ENCODE data around the gene MSL1. TPM values are rescaled to one million over a fixed set of nuclear protein-coding genes. Genes with fewer than 3 reads are reported as not detected.
"Not testable (repeated sequence)": the region's sequence is repeated elsewhere in the genome, so short reads cannot be mapped to it uniquely, and the experiment has no call there.

Gene MSL1
- polyA plus RNA-seq, 4 donors, result 53.1 to 120 (median 69.3) TPM

GRCh38 chr17:40129498-40129897 is 7.7 kb downstream of the MSL1 start:
- Histone ChIP-seq H3K36me3 (ENCODE audit: control insufficient read depth in 3 of 3, insufficient read depth in 2 of 3, low read depth in 1 of 3, low read length in 3 of 3) (peaks cover 13 to 56% (median 31%) of the 10 kb centered on the region in 3 donors), H3K4me1 (ENCODE audit: control insufficient read depth in 3 of 3, insufficient read depth in 2 of 3, low read depth in 1 of 3, low read length in 2 of 3) (peaks cover 0 to 20% (median 3%) of the 10 kb centered on the region in 3 donors), H3K9me3 (ENCODE audit: control insufficient read depth in 2 of 2, insufficient read depth in 1 of 2, low read depth in 1 of 2, low read length in 1 of 2) (no peaks in the 10 kb centered on the region), H3K27me3 (ENCODE audit: control insufficient read depth in 3 of 3, insufficient read depth in 3 of 3, low read length in 3 of 3) (no peaks in the 10 kb centered on the region), H3K27ac (ENCODE audit: low read depth in 1 of 3, low read length in 2 of 3) (no peak overlapping the region), H3K4me3 (ENCODE audit: low read depth in 1 of 3, low read length in 3 of 3) (no peak overlapping the region)
- FAIRE-seq (no peak), DNase-seq (no peak)
- WGBS, 3 donors, result 86 to 94% (median 93%) methylated on average over 5 of the region's 5 CpGs

GRCh38 chr17:40130352-40131042 is 8.7 kb downstream of the MSL1 start:
- DNase-seq, result peak in 1 of 2 donors; percentile 27
- Histone ChIP-seq H3K4me3 (ENCODE audit: low read depth in 1 of 3, low read length in 3 of 3) (no peak overlapping the region), H3K27me3 (ENCODE audit: control insufficient read depth in 3 of 3, insufficient read depth in 3 of 3, low read length in 3 of 3) (no peaks in the 10 kb centered on the region), H3K4me1 (ENCODE audit: control insufficient read depth in 3 of 3, insufficient read depth in 2 of 3, low read depth in 1 of 3, low read length in 2 of 3) (peaks cover 0 to 21% (median 0%) of the 10 kb centered on the region in 3 donors), H3K27ac (ENCODE audit: low read depth in 1 of 3, low read length in 2 of 3) (peak overlapping the region in 1 of 3 donors; percentile 64), H3K36me3 (ENCODE audit: control insufficient read depth in 3 of 3, insufficient read depth in 2 of 3, low read depth in 1 of 3, low read length in 3 of 3) (peaks cover 14 to 55% (median 31%) of the 10 kb centered on the region in 3 donors), H3K9me3 (ENCODE audit: control insufficient read depth in 2 of 2, insufficient read depth in 1 of 2, low read depth in 1 of 2, low read length in 1 of 2) (no peaks in the 10 kb centered on the region)
- 83 to 87% (median 86%) methylated on average over 7 of the region's 7 CpGs for WGBS, 3 donors
- FAIRE-seq, result no peak

- peaks cover 0 to 25% (median 0%) of the 10 kb centered on the region in 3 donors for H3K4me1 ChIP-seq (ENCODE audit: control insufficient read depth in 3 of 3, insufficient read depth in 2 of 3, low read depth in 1 of 3, low read length in 2 of 3)
- peak overlapping the region; percentile 72 to 82 (median 72) for H3K27ac ChIP-seq (ENCODE audit: low read depth in 1 of 3, low read length in 2 of 3)
- peaks cover 8 to 44% (median 24%) of the 10 kb centered on the region in 3 donors for H3K36me3 ChIP-seq (ENCODE audit: control insufficient read depth in 3 of 3, insufficient read depth in 2 of 3, low read depth in 1 of 3, low read length in 3 of 3)
- no peaks in the 10 kb centered on the region for H3K27me3 ChIP-seq (ENCODE audit: control insufficient read depth in 3 of 3, insufficient read depth in 3 of 3, low read length in 3 of 3)
- DNase-seq (peak; percentile 79 to 91), FAIRE-seq (no peak)
- H3K9me3 ChIP-seq (ENCODE audit: control insufficient read depth in 2 of 2, insufficient read depth in 1 of 2, low read depth in 1 of 2, low read length in 1 of 2), result no peaks in the 10 kb centered on the region
- WGBS, 3 donors, result 13 to 65% (median 52%) methylated on average over 7 of the region's 7 CpGs
- H3K4me3 ChIP-seq (ENCODE audit: low read depth in 1 of 3, low read length in 3 of 3), result no peak overlapping the region
These were observed 12.4 kb downstream of the MSL1 start for GRCh38 chr17:40134184-40134583.

- 93 to 100% (median 94%) methylated on average over 3 of the region's 3 CpGs for WGBS, 3 donors
- FAIRE-seq, result no peak
- H3K27me3 ChIP-seq (ENCODE audit: control insufficient read depth in 3 of 3, insufficient read depth in 3 of 3, low read length in 3 of 3), result no peaks in the 10 kb centered on the region
- peaks cover 7 to 30% (median 18%) of the 10 kb centered on the region in 3 donors for H3K36me3 ChIP-seq (ENCODE audit: control insufficient read depth in 3 of 3, insufficient read depth in 2 of 3, low read depth in 1 of 3, low read length in 3 of 3)
- no peak overlapping the region for H3K4me3 ChIP-seq (ENCODE audit: low read depth in 1 of 3, low read length in 3 of 3)
- no peak for DNase-seq
- peaks cover 0 to 30% (median 0%) of the 10 kb centered on the region in 3 donors for H3K4me1 ChIP-seq (ENCODE audit: control insufficient read depth in 3 of 3, insufficient read depth in 2 of 3, low read depth in 1 of 3, low read length in 2 of 3)
- no peaks in the 10 kb centered on the region for H3K9me3 ChIP-seq (ENCODE audit: control insufficient read depth in 2 of 2, insufficient read depth in 1 of 2, low read depth in 1 of 2, low read length in 1 of 2)
- no peak overlapping the region for H3K27ac ChIP-seq (ENCODE audit: low read depth in 1 of 3, low read length in 2 of 3)
These were observed 14.0 kb downstream of the MSL1 start for GRCh38 chr17:40135817-40136216.

GRCh38 chr17:40139566-40140058 is 17.8 kb downstream of the MSL1 start:
- Histone ChIP-seq H3K4me3 (ENCODE audit: low read depth in 1 of 3, low read length in 3 of 3) (peak overlapping the region; percentile 30 to 65 (median 56)), H3K36me3 (ENCODE audit: control insufficient read depth in 3 of 3, insufficient read depth in 2 of 3, low read depth in 1 of 3, low read length in 3 of 3) (peaks cover 2 to 40% (median 2%) of the 10 kb centered on the region in 3 donors), H3K27me3 (ENCODE audit: control insufficient read depth in 3 of 3, insufficient read depth in 3 of 3, low read length in 3 of 3) (no peaks in the 10 kb centered on the region), H3K4me1 (ENCODE audit: control insufficient read depth in 3 of 3, insufficient read depth in 2 of 3, low read depth in 1 of 3, low read length in 2 of 3) (peaks cover 0 to 17% (median 4%) of the 10 kb centered on the region in 3 donors), H3K27ac (ENCODE audit: low read depth in 1 of 3, low read length in 2 of 3) (peak overlapping the region; percentile 89 to 94 (median 93)), H3K9me3 (ENCODE audit: control insufficient read depth in 2 of 2, insufficient read depth in 1 of 2, low read depth in 1 of 2, low read length in 1 of 2) (no peaks in the 10 kb centered on the region)
- WGBS, 3 donors, result 7 to 13% (median 9%) methylated on average over 14 of the region's 14 CpGs
- FAIRE-seq (no peak), DNase-seq (no peak)

GRCh38 chr17:40143166-40143565 is 21.4 kb downstream of the MSL1 start:
- Histone ChIP-seq H3K36me3 (ENCODE audit: control insufficient read depth in 3 of 3, insufficient read depth in 2 of 3, low read depth in 1 of 3, low read length in 3 of 3) (peaks cover 0 to 45% (median 0%) of the 10 kb centered on the region in 3 donors), H3K4me1 (ENCODE audit: control insufficient read depth in 3 of 3, insufficient read depth in 2 of 3, low read depth in 1 of 3, low read length in 2 of 3) (peaks cover 0 to 12% (median 4%) of the 10 kb centered on the region in 3 donors)
- not testable (repeated sequence) for H3K27ac ChIP-seq (ENCODE audit: low read depth in 1 of 3, low read length in 2 of 3); H3K4me3 ChIP-seq (ENCODE audit: low read depth in 1 of 3, low read length in 3 of 3); DNase-seq; H3K27me3 ChIP-seq (ENCODE audit: control insufficient read depth in 3 of 3, insufficient read depth in 3 of 3, low read length in 3 of 3); FAIRE-seq; H3K9me3 ChIP-seq (ENCODE audit: control insufficient read depth in 2 of 2, insufficient read depth in 1 of 2, low read depth in 1 of 2, low read length in 1 of 2)
- 95 to 96% (median 96%) methylated on average over 3 of the region's 3 CpGs for WGBS, 3 donors

- Histone ChIP-seq H3K27ac (ENCODE audit: low read depth in 1 of 3, low read length in 2 of 3) (no peak overlapping the region), H3K4me1 (ENCODE audit: control insufficient read depth in 3 of 3, insufficient read depth in 2 of 3, low read depth in 1 of 3, low read length in 2 of 3) (peaks cover 0 to 4% (median 3%) of the 10 kb centered on the region in 3 donors), H3K4me3 (ENCODE audit: low read depth in 1 of 3, low read length in 3 of 3) (no peak overlapping the region), H3K9me3 (ENCODE audit: control insufficient read depth in 2 of 2, insufficient read depth in 1 of 2, low read depth in 1 of 2, low read length in 1 of 2) (no peaks in the 10 kb centered on the region), H3K36me3 (ENCODE audit: control insufficient read depth in 3 of 3, insufficient read depth in 2 of 3, low read depth in 1 of 3, low read length in 3 of 3) (peaks cover 0 to 56% (median 5%) of the 10 kb centered on the region in 3 donors), H3K27me3 (ENCODE audit: control insufficient read depth in 3 of 3, insufficient read depth in 3 of 3, low read length in 3 of 3) (no peaks in the 10 kb centered on the region)
- DNase-seq, result no peak
- no peak for FAIRE-seq
- WGBS, 3 donors, result 92 to 98% (median 94%) methylated on average over 3 of the region's 3 CpGs
These were observed 23.7 kb downstream of the MSL1 start for GRCh38 chr17:40145476-40145875.

GRCh38 chr17:40148527-40148926 is 26.8 kb downstream of the MSL1 start:
- DNase-seq (no peak), FAIRE-seq (no peak)
- Histone ChIP-seq H3K36me3 (ENCODE audit: control insufficient read depth in 3 of 3, insufficient read depth in 2 of 3, low read depth in 1 of 3, low read length in 3 of 3) (peaks cover 0 to 61% (median 5%) of the 10 kb centered on the region in 3 donors), H3K27me3 (ENCODE audit: control insufficient read depth in 3 of 3, insufficient read depth in 3 of 3, low read length in 3 of 3) (no peaks in the 10 kb centered on the region), H3K4me1 (ENCODE audit: control insufficient read depth in 3 of 3, insufficient read depth in 2 of 3, low read depth in 1 of 3, low read length in 2 of 3) (no peaks in the 10 kb centered on the region), H3K4me3 (ENCODE audit: low read depth in 1 of 3, low read length in 3 of 3) (no peak overlapping the region), H3K27ac (ENCODE audit: low read depth in 1 of 3, low read length in 2 of 3) (no peak overlapping the region), H3K9me3 (ENCODE audit: control insufficient read depth in 2 of 2, insufficient read depth in 1 of 2, low read depth in 1 of 2, low read length in 1 of 2) (no peaks in the 10 kb centered on the region)
- 85 to 88% (median 88%) methylated on average over 3 of the region's 3 CpGs for WGBS, 3 donors
